HepG2 (cell line): ENCODE results near the gene SCNM1. TPM values are rescaled to one million over a fixed set of nuclear protein-coding genes. Genes with fewer than 3 reads are reported as not detected.

ENCODE experiments used
- CREB1 ChIP-seq, 2 experiments: fragments of 450-650 bp in 1 of 2; IDR thresholded peaks; 2 replicates each; pipeline ENCODE4 v1.6.1; 2016 to 2017; ENCODE audit warnings: control low read depth in 1 of 2, mild to moderate bottlenecking in 1 of 2, missing compliant biosample characterization in 1 of 2, missing genetic modification characterization in 1 of 2
- FOXA3 ChIP-seq: IDR thresholded peaks from 2 replicates; pipeline ENCODE4 v1.6.1; 2016; ENCODE audit warnings: missing genetic modification reagents, missing compliant biosample characterization
- GABPB1 ChIP-seq: IDR thresholded peaks from 2 replicates; pipeline ENCODE4 v1.6.1; 2016; ENCODE audit warnings: mild to moderate bottlenecking, missing genetic modification reagents, moderate library complexity, missing compliant biosample characterization
- NFYB ChIP-seq: sonication (generic); formaldehyde crosslinking; IDR thresholded peaks from 2 replicates; pipeline ENCODE4 v1.4.0; 2020; ENCODE audit warnings: missing genetic modification reagents
- SNAPC2 ChIP-seq: sonication (generic); formaldehyde crosslinking; IDR thresholded peaks from 2 replicates; pipeline ENCODE4 v1.8.1; 2022; ENCODE audit warnings: mild to moderate bottlenecking, missing genetic modification reagents
- STAT6 ChIP-seq: sonication (generic); formaldehyde crosslinking; IDR thresholded peaks from 2 replicates; pipeline ENCODE4 v1.4.0; 2020; ENCODE audit warnings: missing genetic modification reagents, mild to moderate bottlenecking, borderline replicate concordance
- ZFP41 ChIP-seq: sonication (generic); formaldehyde crosslinking; IDR thresholded peaks from 2 replicates; pipeline ENCODE4 v1.4.0; 2020; ENCODE audit warnings: mild to moderate bottlenecking, missing genetic modification reagents, borderline replicate concordance
- ZNF280D ChIP-seq: sonication (generic); formaldehyde crosslinking; IDR thresholded peaks from 2 replicates; pipeline ENCODE4 v1.5.1; 2020; ENCODE audit warnings: mild to moderate bottlenecking, missing genetic modification reagents
- ZNF337 ChIP-seq: sonication (generic); formaldehyde crosslinking; IDR thresholded peaks from 2 replicates; pipeline ENCODE4 v1.5.1; 2020; ENCODE audit warnings: missing genetic modification reagents, low read depth, mild to moderate bottlenecking, borderline replicate concordance
- ZNF33B ChIP-seq: sonication (generic); formaldehyde crosslinking; IDR thresholded peaks from 2 replicates; pipeline ENCODE4 v1.5.1; 2020; ENCODE audit warnings: mild to moderate bottlenecking, missing genetic modification reagents
- ZNF343 ChIP-seq: sonication (generic); formaldehyde crosslinking; IDR thresholded peaks from 2 replicates; pipeline ENCODE4 v1.4.0; 2020; ENCODE audit warnings: mild to moderate bottlenecking, missing genetic modification reagents
- ZNF407 ChIP-seq: sonication (generic); formaldehyde crosslinking; IDR thresholded peaks from one replicate; pipeline ENCODE4 v1.5.1; 2020; ENCODE audit warnings: mild to moderate bottlenecking, missing genetic modification reagents; ENCODE audit errors: not compliant biosample characterization
- ZNF605 ChIP-seq: sonication (generic); formaldehyde crosslinking; IDR thresholded peaks from 2 replicates; pipeline ENCODE4 v1.8.0; 2022; ENCODE audit warnings: mild to moderate bottlenecking, missing genetic modification reagents
- ZNF737 ChIP-seq: sonication (generic); formaldehyde crosslinking; IDR thresholded peaks from 2 replicates; pipeline ENCODE4 v1.5.0; 2020; ENCODE audit warnings: missing genetic modification reagents, mild to moderate bottlenecking, borderline replicate concordance
- polyA plus RNA-seq, 8 experiments: library from polyadenylated mRNA; depleted of rRNA in 3 of 8; stranded (reverse) in 7 of 8; unstranded in 1 of 8; fragments of >200 nt; fragmentation: Illumina TruSeq in 4 of 8; extraction: Trizol in 4 of 8; gene quantifications; 2 replicates each; pipeline versions ENCODE4 v1.2.1 to v1.2.3, GENCODE V29; 2011 to 2016; ENCODE audit warnings: low read depth in 4 of 8, missing spikeins in 1 of 8, mixed read lengths in 1 of 8; ENCODE audit not compliant: insufficient read depth in 1 of 8
- total RNA-seq, 5 experiments: library from RNA; depleted of rRNA; stranded (reverse); fragments of >200 nt; fragmentation: Illumina TruSeq; extraction: Trizol; gene quantifications; 2 replicates each; pipeline ENCODE4 v1.2.3, GENCODE V29; 2016; ENCODE audit warnings: low read depth in 1 of 5

The SCNM1 gene
- total and polyA plus RNA-seq, 2 of the 13 experiments (the other 11 are each of a cell fraction or from before 2014, with no cell fraction given) = 16.3 to 31.5 TPM

- TF ChIP-seq ZNF280D (no peak), NFYB (CRISPR knock-in tag) (peak; percentile 57), SNAPC2 (CRISPR knock-in tag) (peak; percentile 81; the same call in 1 of the 2 replicates), STAT6 (CRISPR knock-in tag) (0 out of 2 replicates have a peak, but pooled peaks have one; percentile 74), CREB1 (IDR thresholded peaks at IDR 0.05) (peak; percentile 82), CREB1 (CRISPR knock-in tag; IDR thresholded peaks at IDR 0.05) (peak; percentile 97), ZNF407 (CRISPR knock-in tag) (no peak), ZNF737 (CRISPR knock-in tag) (no peak; the same call in 1 of the 2 replicates), FOXA3 (CRISPR knock-in tag) (peak; percentile 77), ZNF605 (CRISPR knock-in tag) (peak; percentile 90), GABPB1 (CRISPR knock-in tag) (peak; percentile 98), ZNF33B (CRISPR knock-in tag) (no peak), ZNF337 (CRISPR knock-in tag) (no peak), ZNF343 (CRISPR knock-in tag) (peak; percentile 71; the same call in 1 of the 2 replicates), ZFP41 (0 out of 2 replicates have a peak, but pooled peaks have one; percentile 2)
These were observed at the start of gene SCNM1, which contains the start of gene LYSMD1 (continued) for GRCh38 chr1:151165738-151166504.
